OCI-LY1 (cell line): ENCODE results near the gene LMF1.
"Not testable (repeated sequence)": the region's sequence is repeated elsewhere in the genome, so short reads cannot be mapped to it uniquely, and the experiment has no call there.

Experiments
- H2AFZ ChIP-seq: fragments of 200-600 bp; sonication (generic), shearing (Covaris generic); 2 replicates; pipeline ENCODE4 v1.6.0; 2014; ENCODE audit warnings: antibody characterized with exemption, mild to moderate bottlenecking, low read length
- H3F3A ChIP-seq: fragments of 200-600 bp; sonication (generic), shearing (Covaris generic); 2 replicates; pipeline ENCODE4 v1.6.0; 2014; ENCODE audit warnings: mild to moderate bottlenecking, antibody characterized with exemption, low read length, moderate library complexity; ENCODE audit not compliant: insufficient read depth
- H3K27ac ChIP-seq: fragments of 200-600 bp; sonication (generic); 2 replicates; pipeline ENCODE4 v1.5.1; 2014; ENCODE audit warnings: low read length, mixed run types, mild to moderate bottlenecking, low read depth; ENCODE audit not compliant: poor library complexity, severe bottlenecking
- H3K27me3 ChIP-seq: fragments of 200-600 bp; sonication (generic); 2 replicates; pipeline ENCODE4 v1.6.0; 2014; ENCODE audit warnings: antibody characterized with exemption, mild to moderate bottlenecking, low read length, moderate library complexity; ENCODE audit not compliant: insufficient read depth
- H3K36me3 ChIP-seq: fragments of 200-600 bp; sonication (generic); 2 replicates; pipeline ENCODE4 v1.6.1; 2014; ENCODE audit warnings: mild to moderate bottlenecking, antibody characterized with exemption, low read length, moderate library complexity, mixed read lengths; ENCODE audit not compliant: insufficient read depth
- H3K4me1 ChIP-seq: fragments of 200-600 bp; sonication (generic); 2 replicates; pipeline ENCODE4 v1.5.1; 2014; ENCODE audit warnings: mild to moderate bottlenecking, low read length, moderate library complexity; ENCODE audit not compliant: insufficient read depth, severe bottlenecking
- H3K4me2 ChIP-seq: fragments of 200-600 bp; sonication (generic), shearing (Covaris generic); 2 replicates; pipeline ENCODE4 v1.6.1; 2014; ENCODE audit warnings: low read length
- H3K4me3 ChIP-seq: fragments of 200-600 bp; sonication (generic); 2 replicates; pipeline ENCODE4 v1.5.1; 2014; ENCODE audit warnings: low read length, low read depth, mild to moderate bottlenecking, mixed read lengths; ENCODE audit not compliant: poor library complexity, severe bottlenecking
- H3K79me2 ChIP-seq: fragments of 200-600 bp; shearing (Covaris generic); 2 replicates; pipeline ENCODE4 v1.6.1; 2016; ENCODE audit warnings: mixed run types, low read length, mixed read lengths; ENCODE audit not compliant: insufficient read depth
- H3K9ac ChIP-seq: fragments of 200-600 bp; sonication (generic), shearing (Covaris generic); 2 replicates; pipeline ENCODE4 v1.6.1; 2014; ENCODE audit warnings: mild to moderate bottlenecking, low read length, mixed read lengths
- H3K9me2 ChIP-seq: fragments of 200-600 bp; sonication (generic), shearing (Covaris generic); 2 replicates; pipeline ENCODE4 v1.6.1; 2014; ENCODE audit warnings: low read depth, mild to moderate bottlenecking, low read length, mixed read lengths
- H3K9me3 ChIP-seq: fragments of 200-600 bp; shearing (Covaris generic); 2 replicates; pipeline ENCODE4 v1.6.1; 2014; ENCODE audit warnings: low read length, mixed read lengths
- H4K20me1 ChIP-seq: fragments of 200-600 bp; sonication (generic), shearing (Covaris generic); 2 replicates; pipeline ENCODE4 v1.6.0; 2016; ENCODE audit warnings: mild to moderate bottlenecking, low read length; ENCODE audit not compliant: insufficient read depth
- CTCF ChIP-seq: fragments of 200-600 bp; sonication (generic), shearing (Covaris generic); IDR thresholded peaks from 2 replicates; pipeline ENCODE4 v1.5.1; 2017; ENCODE audit warnings: mild to moderate bottlenecking, antibody characterized with exemption, low read length, moderate library complexity, mixed read lengths
- EZH2 ChIP-seq: fragments of 200-600 bp; sonication (generic), shearing (Covaris generic); IDR thresholded peaks from 2 replicates; pipeline ENCODE4 v1.8.0; 2017; ENCODE audit warnings: borderline replicate concordance, mixed run types, mild to moderate bottlenecking, antibody characterized with exemption, low read length, moderate library complexity, mixed read lengths

The LMF1 gene

GRCh38 chr16:840561-841454 is 130.0 kb downstream of the LMF1 start:
- H3K9ac ChIP-seq, result no peak overlapping the region
- TF ChIP-seq EZH2 (no peak), CTCF (no peak)
- no peaks in the 10 kb centered on the region for H3K9me2 ChIP-seq
- no peak overlapping the region for H3K4me3 ChIP-seq
- no peaks in the 10 kb centered on the region for H4K20me1 ChIP-seq
- H3K9me3 ChIP-seq, result peaks cover 9% of the 10 kb centered on the region
- no peak overlapping the region for H2AFZ ChIP-seq
- no peaks in the 10 kb centered on the region for H3K4me1 ChIP-seq
- no peaks in the 10 kb centered on the region; the same call in 1 of the 2 replicates for H3K36me3 ChIP-seq
- H3K4me2 ChIP-seq, result no peak overlapping the region
- no peak overlapping the region for H3K27ac ChIP-seq
- H3K27me3 ChIP-seq, result no peaks in the 10 kb centered on the region; the same call in 1 of the 2 replicates
- H3K79me2 ChIP-seq, result no peaks in the 10 kb centered on the region
- H3F3A ChIP-seq, result no peaks in the 10 kb centered on the region

- Histone ChIP-seq H3K9me2 (no peaks in the 10 kb centered on the region), H3K4me1 (no peaks in the 10 kb centered on the region), H2AFZ (no peak overlapping the region), H3F3A (no peaks in the 10 kb centered on the region), H3K79me2 (no peaks in the 10 kb centered on the region), H3K4me3 (no peak overlapping the region), H3K27ac (no peak overlapping the region), H3K4me2 (no peak overlapping the region), H4K20me1 (no peaks in the 10 kb centered on the region), H3K9ac (no peak overlapping the region), H3K36me3 (no peaks in the 10 kb centered on the region; the same call in 1 of the 2 replicates), H3K9me3 (peaks cover 9% of the 10 kb centered on the region), H3K27me3 (no peaks in the 10 kb centered on the region; the same call in 1 of the 2 replicates)
- no peak for TF ChIP-seq EZH2
- TF ChIP-seq CTCF, result no peak
Observed at GRCh38 chr16:839643-840408, 131.0 kb downstream of the LMF1 start.

GRCh38 chr16:838741-839140 is 132.0 kb downstream of the LMF1 start:
- H3K4me3 ChIP-seq, result no peak overlapping the region
- no peak overlapping the region for H3K27ac ChIP-seq
- no peak overlapping the region for H2AFZ ChIP-seq
- no peaks in the 10 kb centered on the region; the same call in 1 of the 2 replicates for H3K36me3 ChIP-seq
- H3K4me2 ChIP-seq, result no peak overlapping the region
- H3F3A ChIP-seq, result no peaks in the 10 kb centered on the region
- H3K9me2 ChIP-seq, result no peaks in the 10 kb centered on the region
- peaks cover 9% of the 10 kb centered on the region for H3K9me3 ChIP-seq
- no peaks in the 10 kb centered on the region for H4K20me1 ChIP-seq
- H3K27me3 ChIP-seq, result no peaks in the 10 kb centered on the region; the same call in 1 of the 2 replicates
- no peak overlapping the region for H3K9ac ChIP-seq
- no peaks in the 10 kb centered on the region for H3K4me1 ChIP-seq
- H3K79me2 ChIP-seq, result no peaks in the 10 kb centered on the region
- no peak for TF ChIP-seq EZH2
- no peak for TF ChIP-seq CTCF

- not testable (repeated sequence) for H3K9me2 ChIP-seq, H3K36me3 ChIP-seq, H3K9ac ChIP-seq, H3K4me3 ChIP-seq, H3K27me3 ChIP-seq, H3K4me1 ChIP-seq, H3K9me3 ChIP-seq, H3K4me2 ChIP-seq, H4K20me1 ChIP-seq, H3K79me2 ChIP-seq, H2AFZ ChIP-seq, H3F3A ChIP-seq, H3K27ac ChIP-seq
Observed at GRCh38 chr16:836822-837221, 134.0 kb downstream of the LMF1 start.
